Activated naive CD8-positive, alpha-beta T cell treated with anti-CD3 and anti-CD28 coated beads, Interleukin-2, amount 50 U/mL, for 24 hours (primary cell): ENCODE data around the gene EIF3CL.
A peak's percentile ranks its signal among the peaks of the same experiment; 100 is the strongest.
"Not testable (repeated sequence)": the region's sequence is repeated elsewhere in the genome, so short reads cannot be mapped to it uniquely, and the experiment has no call there.

Experiments
- ATAC-seq: fragments of 150-1000 bp; cut with Tn5 transposase; one replicate; pipeline ENCODE4 v1.10.0; 2021
- DNase-seq: peaks from one replicate; pipeline ENCODE4 v3.0.0; 2021
- H3K27ac Mint-ChIP-seq: one replicate; pipeline ENCODE4 v1.8.0; 2021; ENCODE audit warnings: mild to moderate bottlenecking, mixed read lengths
- H3K27me3 Mint-ChIP-seq: one replicate; pipeline ENCODE4 v1.8.0; 2021; ENCODE audit warnings: mixed read lengths
- H3K36me3 Mint-ChIP-seq: one replicate; pipeline ENCODE4 v1.8.0; 2021; ENCODE audit warnings: low read depth, mixed read lengths
- H3K4me1 Mint-ChIP-seq: one replicate; pipeline ENCODE4 v1.8.0; 2021; ENCODE audit warnings: mixed read lengths
- H3K4me3 Mint-ChIP-seq: one replicate; pipeline ENCODE4 v1.8.0; 2021; ENCODE audit warnings: mild to moderate bottlenecking, moderate library complexity, mixed read lengths
- H3K9me3 Mint-ChIP-seq: one replicate; pipeline ENCODE4 v1.8.0; 2021; ENCODE audit warnings: mixed read lengths

The EIF3CL gene, protein sequence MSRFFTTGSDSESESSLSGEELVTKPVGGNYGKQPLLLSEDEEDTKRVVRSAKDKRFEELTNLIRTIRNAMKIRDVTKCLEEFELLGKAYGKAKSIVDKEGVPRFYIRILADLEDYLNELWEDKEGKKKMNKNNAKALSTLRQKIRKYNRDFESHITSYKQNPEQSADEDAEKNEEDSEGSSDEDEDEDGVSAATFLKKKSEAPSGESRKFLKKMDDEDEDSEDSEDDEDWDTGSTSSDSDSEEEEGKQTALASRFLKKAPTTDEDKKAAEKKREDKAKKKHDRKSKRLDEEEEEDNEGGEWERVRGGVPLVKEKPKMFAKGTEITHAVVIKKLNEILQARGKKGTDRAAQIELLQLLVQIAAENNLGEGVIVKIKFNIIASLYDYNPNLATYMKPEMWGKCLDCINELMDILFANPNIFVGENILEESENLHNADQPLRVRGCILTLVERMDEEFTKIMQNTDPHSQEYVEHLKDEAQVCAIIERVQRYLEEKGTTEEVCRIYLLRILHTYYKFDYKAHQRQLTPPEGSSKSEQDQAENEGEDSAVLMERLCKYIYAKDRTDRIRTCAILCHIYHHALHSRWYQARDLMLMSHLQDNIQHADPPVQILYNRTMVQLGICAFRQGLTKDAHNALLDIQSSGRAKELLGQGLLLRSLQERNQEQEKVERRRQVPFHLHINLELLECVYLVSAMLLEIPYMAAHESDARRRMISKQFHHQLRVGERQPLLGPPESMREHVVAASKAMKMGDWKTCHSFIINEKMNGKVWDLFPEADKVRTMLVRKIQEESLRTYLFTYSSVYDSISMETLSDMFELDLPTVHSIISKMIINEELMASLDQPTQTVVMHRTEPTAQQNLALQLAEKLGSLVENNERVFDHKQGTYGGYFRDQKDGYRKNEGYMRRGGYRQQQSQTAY

DNA sequence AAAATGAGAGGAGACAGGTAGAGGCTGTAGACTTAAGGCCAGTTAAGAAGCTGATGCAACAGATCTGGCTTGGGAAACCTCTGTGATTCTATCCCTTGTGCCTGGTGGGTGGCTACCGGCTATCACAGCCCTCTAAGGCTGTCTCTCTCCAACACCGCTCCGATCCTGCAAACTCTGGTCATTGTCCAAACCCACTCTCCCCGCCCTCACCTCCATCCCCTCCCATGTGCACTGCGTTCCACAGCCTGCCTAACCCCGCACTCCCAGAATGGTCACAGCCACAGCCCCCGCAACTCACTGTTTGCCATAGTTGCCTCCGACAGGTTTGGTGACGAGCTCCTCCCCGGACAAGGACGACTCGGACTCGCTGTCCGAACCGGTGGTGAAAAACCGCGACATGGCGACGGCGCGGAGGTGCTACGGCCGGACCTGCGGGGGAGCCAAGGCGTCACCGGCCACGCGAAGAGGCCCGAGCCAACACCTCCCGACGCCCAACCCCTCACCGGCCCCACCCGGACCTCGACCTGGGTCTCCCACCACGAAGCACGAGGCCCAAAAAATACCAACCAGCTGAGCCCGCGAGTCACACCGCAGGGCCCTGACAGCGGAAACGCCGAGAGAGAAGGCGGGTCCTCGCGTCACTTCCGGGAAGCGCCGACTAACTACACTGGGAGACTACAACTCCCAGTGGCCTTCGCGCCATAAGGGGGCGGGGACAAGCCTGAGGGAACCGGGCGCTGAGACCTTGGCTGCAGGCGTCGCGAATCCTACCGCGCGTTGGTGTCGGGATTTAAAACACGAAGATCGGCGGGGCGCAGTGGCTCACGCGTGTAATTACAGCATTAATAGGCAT, at the start of gene EIF3CL:
Gene EIF3CL (minus strand): TSS at position 622 of the 853 bp plus-strand sequence. CDS start 223 bp downstream, at position 399.
- H3K4me1 Mint-ChIP-seq, H3K36me3 Mint-ChIP-seq, H3K9me3 Mint-ChIP-seq, H3K27me3 Mint-ChIP-seq, H3K27ac Mint-ChIP-seq, DNase-seq: not testable (repeated sequence)
- peak within 1 kb of the TSS; percentile 73 for H3K4me3 Mint-ChIP-seq
- ATAC-seq = peak; percentile 100

DNA sequence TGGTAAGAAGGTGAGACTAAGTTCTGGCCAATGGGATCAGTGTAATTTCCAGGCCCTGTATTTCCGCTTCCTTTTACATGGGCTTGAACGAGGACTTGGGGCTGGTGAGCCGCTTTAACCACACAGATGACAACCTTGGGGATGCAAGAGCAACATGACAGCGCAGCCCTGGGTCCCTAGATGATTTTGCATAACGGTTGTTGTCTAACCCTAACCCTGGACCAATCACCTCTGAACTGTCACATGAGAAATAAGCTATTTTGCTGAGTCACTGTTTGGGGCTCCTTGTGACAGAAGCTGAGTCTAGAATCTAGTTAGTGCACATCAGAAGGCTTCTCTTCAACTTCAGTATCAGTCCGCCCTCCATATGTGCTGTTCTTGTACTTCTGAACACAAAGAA, 43.4 kb upstream of the EIF3CL start:
- not testable (repeated sequence) for H3K4me1 Mint-ChIP-seq, H3K27me3 Mint-ChIP-seq, ATAC-seq, H3K9me3 Mint-ChIP-seq, H3K27ac Mint-ChIP-seq, H3K36me3 Mint-ChIP-seq, H3K4me3 Mint-ChIP-seq, DNase-seq

DNA sequence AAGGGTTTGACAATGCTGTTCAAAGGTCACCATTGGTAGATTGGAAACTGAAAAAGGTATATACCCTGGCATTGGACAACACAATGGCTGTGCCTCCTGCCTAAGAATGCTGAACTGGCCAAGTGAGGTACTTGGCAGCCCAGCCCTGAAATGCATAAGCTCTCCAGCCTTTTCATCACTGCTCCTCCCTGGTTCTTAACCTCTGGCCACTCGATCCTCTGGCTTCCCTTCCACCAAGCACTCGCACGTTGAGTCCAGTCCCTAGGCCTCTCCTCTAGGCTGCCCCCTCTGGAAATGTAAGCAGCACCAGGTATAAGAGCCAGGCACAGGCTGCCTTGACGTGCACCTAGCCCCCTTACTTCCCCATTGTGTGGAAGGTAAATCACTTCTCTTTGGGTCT, 42.7 kb upstream of the EIF3CL start:
- not testable (repeated sequence) for H3K36me3 Mint-ChIP-seq, H3K9me3 Mint-ChIP-seq, H3K27ac Mint-ChIP-seq, H3K4me3 Mint-ChIP-seq, ATAC-seq, DNase-seq, H3K4me1 Mint-ChIP-seq, H3K27me3 Mint-ChIP-seq

DNA sequence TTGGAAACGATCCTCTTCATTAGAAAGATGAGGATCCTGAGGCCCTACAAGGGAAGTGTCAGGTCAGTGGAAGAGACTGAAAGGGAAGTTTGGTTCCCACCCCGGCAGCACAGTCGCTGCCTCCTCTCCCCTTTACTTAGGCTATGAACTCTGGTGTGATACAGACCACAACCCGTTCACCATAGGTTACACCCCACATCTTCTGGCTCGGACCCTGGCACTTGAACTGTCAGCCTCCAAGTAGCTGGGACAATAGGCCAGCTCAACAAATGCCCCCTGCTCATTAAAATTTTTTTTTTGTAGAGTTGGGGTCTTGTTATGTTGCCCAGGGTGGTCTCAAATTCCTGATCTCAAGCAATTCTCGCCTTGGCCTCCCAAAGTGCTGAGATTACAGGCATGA, 40.3 kb upstream of the EIF3CL start:
- not testable (repeated sequence) for H3K4me1 Mint-ChIP-seq, H3K27ac Mint-ChIP-seq, H3K9me3 Mint-ChIP-seq, H3K4me3 Mint-ChIP-seq, H3K27me3 Mint-ChIP-seq, H3K36me3 Mint-ChIP-seq, ATAC-seq, DNase-seq

DNA sequence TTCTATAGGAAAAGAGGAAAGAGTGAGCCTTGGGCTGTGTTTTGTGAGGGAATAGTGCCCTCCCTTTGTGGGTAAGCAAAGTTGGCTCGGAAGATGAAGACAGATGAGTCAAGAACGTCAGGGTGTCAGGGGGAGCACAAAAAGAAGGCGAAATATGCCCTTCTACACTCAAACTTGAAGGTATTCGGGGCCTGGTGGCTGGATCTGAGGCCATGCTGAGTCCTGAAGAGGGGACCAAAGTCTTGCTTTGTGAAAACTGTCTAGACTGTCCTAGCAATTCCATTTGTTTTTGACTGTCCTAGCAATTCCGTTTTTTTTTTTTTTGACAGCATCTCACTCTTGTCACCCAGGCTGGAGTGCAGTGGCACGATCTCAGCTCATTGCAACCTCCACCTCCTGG, 35.3 kb upstream of the EIF3CL start:
- H3K27ac Mint-ChIP-seq, H3K27me3 Mint-ChIP-seq, H3K36me3 Mint-ChIP-seq, H3K4me3 Mint-ChIP-seq, DNase-seq, H3K9me3 Mint-ChIP-seq, H3K4me1 Mint-ChIP-seq, ATAC-seq: not testable (repeated sequence)

DNA sequence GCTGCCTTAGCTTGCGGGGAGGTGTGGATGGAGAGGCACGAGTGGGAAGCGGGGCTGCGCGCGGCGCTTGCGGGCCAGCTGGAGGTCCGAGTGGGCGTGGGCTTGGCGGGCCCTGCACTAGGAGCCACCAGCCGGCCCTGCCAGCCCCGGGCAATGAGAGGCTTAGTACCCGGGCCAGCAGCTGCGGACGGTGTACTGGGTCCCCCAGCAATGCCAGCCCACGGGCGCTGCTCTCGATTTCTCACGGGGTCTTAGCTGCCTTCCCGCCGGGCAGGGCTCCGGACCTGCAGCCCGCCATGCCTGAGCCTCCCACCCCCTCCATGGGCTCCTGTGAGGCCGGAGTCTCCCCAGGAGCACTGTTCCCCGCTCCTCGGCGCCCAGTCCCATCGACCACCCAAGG, 31.7 kb upstream of the EIF3CL start:
- ATAC-seq, H3K4me1 Mint-ChIP-seq, DNase-seq, H3K4me3 Mint-ChIP-seq, H3K27me3 Mint-ChIP-seq, H3K27ac Mint-ChIP-seq, H3K36me3 Mint-ChIP-seq, H3K9me3 Mint-ChIP-seq: not testable (repeated sequence)

DNA sequence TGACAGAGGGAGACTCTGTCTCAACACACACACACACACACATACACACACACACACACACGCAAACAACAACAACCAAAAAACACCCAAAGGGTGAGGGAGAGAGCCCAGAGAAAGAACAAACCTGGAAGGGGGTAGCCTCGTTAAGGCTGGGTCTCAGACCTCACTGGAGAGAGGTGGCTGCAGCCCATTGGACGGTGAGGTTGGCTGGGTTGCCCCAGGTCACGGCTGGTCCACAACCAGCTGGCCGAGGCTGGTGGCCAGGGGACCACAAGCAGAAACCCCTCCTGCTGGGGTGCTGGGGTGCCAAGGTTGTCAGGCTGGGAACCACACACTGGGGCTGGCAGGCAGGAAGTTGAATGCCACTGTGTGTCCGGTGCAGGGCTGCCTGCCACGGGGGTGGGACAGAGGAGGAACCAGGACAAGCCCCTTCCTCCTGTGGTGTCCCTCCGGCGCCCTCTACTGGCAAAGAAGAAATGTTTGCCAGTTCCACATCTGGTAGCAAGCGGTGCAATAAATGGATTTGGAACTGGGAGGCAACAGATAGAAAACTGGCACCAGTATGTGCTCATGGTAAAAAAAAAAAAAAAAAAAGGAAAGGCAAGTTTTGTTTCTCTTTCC, 22.5 kb upstream of the EIF3CL start:
- not testable (repeated sequence) for H3K27ac Mint-ChIP-seq, H3K27me3 Mint-ChIP-seq, H3K36me3 Mint-ChIP-seq, H3K9me3 Mint-ChIP-seq, H3K4me3 Mint-ChIP-seq, H3K4me1 Mint-ChIP-seq, DNase-seq
- ATAC-seq = peak; percentile 96

DNA sequence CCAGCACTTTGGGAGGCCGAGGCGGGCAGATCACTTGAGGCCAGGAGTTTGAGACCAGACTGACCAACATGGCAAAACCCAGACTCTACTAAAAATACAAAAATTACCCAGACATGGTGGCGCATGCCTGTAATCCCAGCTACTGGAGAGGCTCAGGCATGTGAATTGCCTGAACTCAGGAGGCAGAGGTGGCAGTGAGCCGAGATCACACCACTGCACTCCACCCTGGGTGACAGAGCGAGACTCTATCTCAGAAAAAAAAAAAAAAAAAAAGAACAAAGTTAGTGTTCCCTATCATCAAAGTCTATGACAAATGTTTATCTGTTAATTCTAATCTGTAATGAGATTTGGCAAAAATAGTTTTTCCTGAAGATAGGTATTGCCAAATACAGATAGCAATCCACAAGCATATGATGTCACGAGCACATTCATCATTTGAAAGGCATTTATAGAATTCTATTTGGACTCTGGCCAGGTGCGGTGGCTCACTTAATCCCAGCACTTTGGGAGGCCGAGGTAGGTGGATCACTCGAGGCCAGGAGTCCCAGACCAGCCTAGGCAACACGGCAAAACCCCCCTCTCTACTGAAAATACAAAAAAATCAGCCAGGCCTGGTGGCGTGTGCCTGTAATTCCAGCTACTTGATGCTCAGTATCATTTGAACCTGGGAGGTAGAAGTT, 17.6 kb upstream of the EIF3CL start:
- not testable (repeated sequence) for H3K36me3 Mint-ChIP-seq, H3K4me1 Mint-ChIP-seq, ATAC-seq, H3K27ac Mint-ChIP-seq, DNase-seq, H3K27me3 Mint-ChIP-seq, H3K4me3 Mint-ChIP-seq, H3K9me3 Mint-ChIP-seq

DNA sequence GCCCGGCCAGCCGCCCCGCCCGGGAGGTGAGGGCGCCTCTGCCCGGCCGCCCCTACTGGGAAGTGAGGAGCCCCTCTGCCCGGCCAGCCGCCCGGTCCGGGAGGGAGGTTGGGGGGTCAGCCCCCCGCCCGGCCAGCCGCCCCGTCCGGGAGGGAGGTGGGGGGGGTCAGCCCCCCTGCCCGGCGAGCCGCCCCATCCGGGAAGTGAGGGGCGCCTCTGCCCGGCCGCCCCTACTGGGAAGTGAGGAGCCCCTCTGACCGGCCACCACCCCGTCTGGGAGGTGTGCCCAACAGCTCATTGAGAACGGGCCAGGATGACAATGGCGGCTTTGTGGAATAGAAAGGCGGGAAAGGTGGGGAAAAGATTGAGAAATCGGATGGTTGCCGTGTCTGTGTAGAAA, 13.4 kb upstream of the EIF3CL start:
- not testable (repeated sequence) for H3K4me3 Mint-ChIP-seq, H3K4me1 Mint-ChIP-seq, H3K36me3 Mint-ChIP-seq, DNase-seq, ATAC-seq, H3K27me3 Mint-ChIP-seq, H3K9me3 Mint-ChIP-seq, H3K27ac Mint-ChIP-seq

DNA sequence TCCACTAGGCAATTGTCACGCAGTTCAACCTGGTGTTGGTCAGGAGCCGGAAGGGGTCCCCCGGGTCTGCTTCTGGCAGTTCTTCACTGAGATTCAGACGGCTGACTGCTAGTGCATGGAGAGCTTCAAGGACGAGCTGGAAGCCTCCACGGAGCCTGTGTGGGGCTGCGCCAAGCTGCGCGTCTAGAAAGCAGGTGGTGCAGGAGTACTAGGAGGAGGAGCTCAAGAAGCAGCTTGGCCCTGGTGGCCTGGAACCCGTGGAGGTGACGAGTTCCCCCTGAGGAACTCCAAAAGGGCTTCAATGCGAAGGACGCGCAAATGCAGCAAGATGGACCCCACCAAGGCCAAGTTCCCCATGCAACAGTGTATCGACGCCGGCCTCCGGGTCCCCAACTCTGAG, 10.9 kb upstream of the EIF3CL start:
- not testable (repeated sequence) for H3K4me1 Mint-ChIP-seq, H3K4me3 Mint-ChIP-seq, H3K36me3 Mint-ChIP-seq, H3K9me3 Mint-ChIP-seq, ATAC-seq, DNase-seq, H3K27me3 Mint-ChIP-seq, H3K27ac Mint-ChIP-seq

DNA sequence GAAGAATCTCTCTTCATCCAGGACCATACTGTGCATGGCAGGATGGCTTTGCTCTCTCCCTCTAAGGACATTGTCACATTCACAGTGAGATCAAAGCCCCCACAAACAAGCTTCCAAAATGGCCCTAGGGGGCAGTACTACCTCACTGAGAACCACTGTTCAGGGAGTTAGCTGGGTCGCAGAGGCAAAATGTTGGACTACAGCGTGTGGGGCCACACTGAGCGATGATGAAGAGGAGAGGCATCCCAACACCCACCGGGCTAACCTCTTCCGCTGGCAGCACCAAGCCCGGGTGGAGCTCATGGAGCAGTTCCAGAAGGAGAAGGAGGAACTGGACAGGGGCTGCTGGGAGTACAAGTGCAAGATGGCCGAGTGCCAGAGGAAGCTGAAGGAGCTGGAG, 9.9 kb upstream of the EIF3CL start:
- not testable (repeated sequence) for H3K36me3 Mint-ChIP-seq, H3K27me3 Mint-ChIP-seq, ATAC-seq, H3K4me1 Mint-ChIP-seq, H3K27ac Mint-ChIP-seq, H3K4me3 Mint-ChIP-seq, DNase-seq, H3K9me3 Mint-ChIP-seq

DNA sequence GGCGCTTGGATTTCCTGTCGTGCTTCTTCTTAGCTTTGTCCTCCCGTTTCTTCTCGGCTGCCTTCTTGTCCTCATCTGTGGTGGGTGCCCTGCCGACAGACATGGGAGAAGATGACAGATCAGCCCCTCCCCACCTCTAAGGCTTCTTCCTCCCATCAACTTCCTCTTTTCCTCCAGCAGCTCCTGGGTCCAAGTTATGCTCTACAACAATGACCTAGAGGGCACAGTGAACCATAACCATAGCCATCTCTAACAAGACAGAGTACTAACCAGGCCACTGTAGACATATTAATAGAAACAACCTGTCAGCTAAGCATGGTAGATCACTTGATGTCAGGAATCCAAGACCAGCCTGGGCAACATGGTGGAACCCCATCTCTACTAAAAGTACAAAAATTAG, 11.6 kb downstream of the EIF3CL start:
- not testable (repeated sequence) for H3K9me3 Mint-ChIP-seq, H3K27me3 Mint-ChIP-seq, H3K27ac Mint-ChIP-seq, ATAC-seq, H3K36me3 Mint-ChIP-seq, DNase-seq, H3K4me1 Mint-ChIP-seq, H3K4me3 Mint-ChIP-seq

DNA sequence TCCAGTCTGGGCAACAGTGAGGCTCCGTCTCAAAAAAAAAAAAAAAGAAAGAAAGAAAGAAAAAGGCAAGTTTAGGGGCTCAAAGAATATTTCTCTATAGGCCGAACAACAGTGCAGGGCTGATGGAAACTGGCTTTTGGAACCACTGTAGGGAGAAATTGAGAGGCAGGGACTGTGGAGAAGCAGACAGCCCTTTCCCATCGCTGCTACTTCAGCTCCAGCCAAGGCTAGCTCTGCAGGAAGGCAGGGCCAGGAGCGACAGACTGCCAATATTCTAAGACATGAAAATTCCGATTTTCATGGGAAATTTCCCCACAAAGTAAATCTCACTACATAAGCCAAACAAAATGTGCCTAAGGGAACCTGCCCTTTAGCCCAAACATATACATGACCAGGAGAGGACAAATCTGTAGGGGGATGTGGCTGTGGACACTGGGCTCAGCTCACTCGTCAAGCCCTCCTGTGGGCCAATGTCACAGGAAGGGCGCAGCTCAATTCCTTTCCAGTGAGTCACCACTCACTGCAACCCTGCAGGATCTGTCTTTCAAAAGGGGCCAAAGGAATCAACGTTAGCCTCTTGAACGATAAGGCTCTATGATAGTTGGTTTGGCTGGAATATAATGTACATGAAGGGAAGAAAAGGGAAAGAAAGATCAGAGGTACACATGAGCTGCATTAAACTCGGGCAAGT, 21.3 kb downstream of the EIF3CL start:
- H3K9me3 Mint-ChIP-seq, H3K4me1 Mint-ChIP-seq, H3K27me3 Mint-ChIP-seq, ATAC-seq, DNase-seq, H3K4me3 Mint-ChIP-seq, H3K27ac Mint-ChIP-seq, H3K36me3 Mint-ChIP-seq: not testable (repeated sequence)
